GM21447 (cell line): ENCODE results near the gene ALG5.

ENCODE experiments used
- ATAC-seq: cut with Tn5 transposase; IDR thresholded peaks from one replicate; pipeline ENCODE4 v1.9.1; 2021; ENCODE audit not compliant: unreplicated experiment

ALG5 gene

DNA sequence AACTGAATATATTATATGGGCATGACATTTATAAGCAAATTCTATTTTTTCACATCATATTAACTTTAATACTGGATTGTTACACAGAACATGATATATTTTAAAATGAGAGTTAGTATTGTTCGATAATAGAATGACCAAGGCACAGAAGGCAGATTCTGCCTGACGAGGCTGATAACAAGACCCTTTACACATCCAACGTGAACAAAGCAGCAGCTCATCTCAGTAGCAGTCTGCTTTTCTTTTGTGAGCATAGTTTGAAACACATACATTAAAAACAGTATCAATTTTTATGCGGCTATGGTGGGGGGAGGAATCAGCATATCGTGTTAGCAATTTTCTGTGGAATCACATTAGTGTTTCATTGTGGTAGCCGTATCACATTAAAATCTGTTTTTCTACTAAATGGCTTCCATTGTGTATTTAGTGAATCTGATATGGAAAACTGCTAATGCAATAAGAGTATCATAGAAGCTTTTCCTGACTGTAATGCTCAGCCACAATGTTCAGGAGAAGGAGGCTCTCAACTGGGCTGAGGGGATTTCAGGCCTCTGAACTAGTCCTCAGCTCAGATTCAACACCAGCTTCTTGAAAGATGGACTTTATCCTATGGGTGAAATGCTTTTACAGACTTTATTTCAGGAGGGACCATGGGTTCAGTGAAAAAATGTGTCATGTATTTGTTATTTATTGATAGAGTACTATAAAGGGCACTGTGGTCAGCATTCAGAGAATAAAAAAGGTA lies 83.1 kb downstream of the ALG5 start:
- ATAC-seq = no peak

- no peak for ATAC-seq
These were observed 84.0 kb downstream of the ALG5 start for GRCh38 chr13:36915106-36915505.

GRCh38 chr13:36914648-36915047 lies 84.5 kb downstream of the ALG5 start:
- no peak for ATAC-seq

DNA sequence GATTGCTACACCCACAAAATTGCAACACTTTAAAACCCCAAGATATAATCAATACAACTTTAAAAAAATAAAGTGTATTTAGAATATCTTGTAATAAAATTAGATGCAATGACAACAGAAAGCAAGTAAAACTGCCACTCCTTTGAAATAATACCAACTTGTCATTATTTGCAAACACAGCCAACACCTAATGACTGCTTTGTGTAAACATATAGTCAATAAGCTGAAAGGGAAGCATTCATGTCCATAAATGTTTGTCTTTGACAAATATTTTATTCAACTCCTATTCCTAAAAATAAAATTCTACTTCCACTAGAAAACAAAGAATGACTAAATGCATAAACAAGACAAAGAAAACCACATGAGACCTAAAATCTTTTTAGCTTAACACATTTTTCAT lies 85.7 kb downstream of the ALG5 start:
- no peak for ATAC-seq

- ATAC-seq = no peak
These were observed 86.2 kb downstream of the ALG5 start for GRCh38 chr13:36912973-36913372.

- ATAC-seq = no peak
These were observed 86.8 kb downstream of the ALG5 start for GRCh38 chr13:36912369-36912768.

GRCh38 chr13:36910545-36910944 lies 88.6 kb downstream of the ALG5 start:
- no peak for ATAC-seq

- ATAC-seq = no peak
These were observed 91.3 kb downstream of the ALG5 start for GRCh38 chr13:36907821-36908220.

DNA sequence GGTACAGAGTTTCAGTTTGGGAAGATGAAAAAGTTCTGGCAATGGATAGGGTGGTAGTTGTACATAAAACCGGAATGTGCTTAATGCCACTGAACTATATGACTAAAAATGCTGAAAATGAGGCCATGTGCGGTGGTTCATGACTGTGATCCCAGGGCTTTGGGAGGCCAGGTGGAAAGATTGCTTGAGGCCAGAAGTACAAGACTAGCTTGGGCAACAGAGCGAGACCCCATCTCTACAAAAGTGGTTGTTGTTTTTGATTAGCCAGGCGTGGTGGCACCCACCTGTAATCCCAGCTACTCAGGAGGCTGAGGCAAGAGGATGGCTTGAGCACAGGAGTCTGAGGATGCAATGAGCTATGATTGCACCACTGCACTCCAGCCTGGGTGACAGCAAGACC lies 91.9 kb downstream of the ALG5 start:
- ATAC-seq = no peak

- ATAC-seq = no peak
These were observed 93.2 kb downstream of the ALG5 start for GRCh38 chr13:36905944-36906343.

- no peak for ATAC-seq
These were observed 95.1 kb downstream of the ALG5 start for GRCh38 chr13:36903925-36904595.
